Small intestine (tissue), 16 donors: ENCODE measurements around the gene MRPL20. TPM values are rescaled to one million over a fixed set of nuclear protein-coding genes. Genes with fewer than 3 reads are reported as not detected.
"Not testable (repeated sequence)": the region's sequence is repeated elsewhere in the genome, so short reads cannot be mapped to it uniquely, and the experiment has no call there.

Source experiments
- DNase-seq, 2 donors: peaks; one replicate each; pipeline versions ENCODE4 v3.0.0 to v3.0.0-alpha.2; 2013
- FAIRE-seq: peaks from 2 replicates; lab custom pipeline; 2012; peaks lifted over from hg19 to GRCh38; lab: Jason Lieb, UNC
- H3K27ac ChIP-seq, 3 donors: one replicate each; pipeline ENCODE4 v1.5.1; 2013; ENCODE audit warnings: low read length in 2 of 3, mild to moderate bottlenecking in 2 of 3, control low read depth in 1 of 3, inconsistent platforms in 1 of 3, low read depth in 1 of 3, moderate library complexity in 1 of 3
- H3K27me3 ChIP-seq, 3 donors: one replicate each; pipeline ENCODE4 v1.6.1; 2013; ENCODE audit warnings: low read length in 3 of 3, inconsistent platforms in 1 of 3; ENCODE audit not compliant: control insufficient read depth in 3 of 3, insufficient read depth in 3 of 3
- H3K36me3 ChIP-seq, 3 donors: one replicate each; pipeline ENCODE4 v1.6.1; 2013; ENCODE audit warnings: low read length in 3 of 3, inconsistent platforms in 1 of 3, low read depth in 1 of 3, mild to moderate bottlenecking in 1 of 3, moderate library complexity in 1 of 3; ENCODE audit not compliant: control insufficient read depth in 3 of 3, insufficient read depth in 2 of 3
- H3K4me1 ChIP-seq, 3 donors: one replicate each; pipeline ENCODE4 v1.6.1; 2013; ENCODE audit warnings: low read length in 2 of 3, inconsistent platforms in 1 of 3, low read depth in 1 of 3, mild to moderate bottlenecking in 1 of 3, moderate library complexity in 1 of 3; ENCODE audit not compliant: control insufficient read depth in 3 of 3, insufficient read depth in 2 of 3
- H3K4me3 ChIP-seq, 3 donors: one replicate each; pipeline ENCODE4 v1.5.1; 2013; ENCODE audit warnings: low read length in 3 of 3, control low read depth in 1 of 3, inconsistent platforms in 1 of 3, low read depth in 1 of 3, mild to moderate bottlenecking in 1 of 3, moderate library complexity in 1 of 3
- H3K9me3 ChIP-seq, 2 donors: one replicate each; pipeline ENCODE4 v1.6.1; 2013; ENCODE audit warnings: low read depth in 1 of 2, low read length in 1 of 2; ENCODE audit not compliant: control insufficient read depth in 2 of 2, insufficient read depth in 1 of 2
- WGBS, 3 donors: extraction: QIAGEN DNeasy Blood & Tissue Kit; methylation state at CpG; one replicate each; pipeline ENCODE4 v1.1.7; 2013; 5-methylcytosine and 5-hydroxymethylcytosine counted together
- long read RNA-seq, 10 donors: transcript quantifications; one replicate each; lab custom pipeline, GENCODE V29; 2026
- polyA plus RNA-seq, 4 donors: library from polyadenylated mRNA; stranded (reverse) in 3 of 4; unstranded in 1 of 4; fragments of 200-250 nt in 3 of 4; fragments of 120-200 nt in 1 of 4; gene quantifications; one replicate each; pipeline versions ENCODE4 v1.2.1 to v1.2.3, GENCODE V29; 2013
- donor health status: healthy with polysubstance abuse.
- donor health status: control.
- donor health status: control.
- donor health status: Bipolar disorder and iron deficiency.
- donor health status: healthy.

MRPL20 gene
- polyA plus RNA-seq = 100 to 1,000 TPM; 135 to 221 (median 167) TPM
- long read RNA-seq, donor 1 = 0 reads
- long read RNA-seq, donor 2, transcript MRPL20-201 (4 exons, 721 nt) = major isoform, 29 of 29 reads
- long read RNA-seq, donor 2, partial matches to known transcripts = 0 of 29 reads
- long read RNA-seq, donor 2, other reads (novel, unspliced or antisense) = 0 of 29 reads
- long read RNA-seq, donor 3, transcript MRPL20-201 (4 exons, 721 nt) = major isoform, 47 of 54 reads
- long read RNA-seq, donor 3, partial matches to known transcripts = 5 of 54 reads
- long read RNA-seq, donor 3, other reads (novel, unspliced or antisense) = 0 of 54 reads
- long read RNA-seq, donor 4, partial matches to known transcripts = 0 of 3 reads
- long read RNA-seq, donor 4, other reads (novel, unspliced or antisense) = 0 of 3 reads
- long read RNA-seq, donor 5, transcript MRPL20-201 (4 exons, 721 nt) = major isoform, 23 of 24 reads
- long read RNA-seq, donor 5, partial matches to known transcripts = 0 of 24 reads
- long read RNA-seq, donor 5, other reads (novel, unspliced or antisense) = 0 of 24 reads
- long read RNA-seq, donor 6, transcript MRPL20-201 (4 exons, 721 nt) = major isoform, 51 of 59 reads
- long read RNA-seq, donor 6, partial matches to known transcripts = 7 of 59 reads
- long read RNA-seq, donor 6, other reads (novel, unspliced or antisense) = 0 of 59 reads
- long read RNA-seq, donor 7 = 0 reads
- long read RNA-seq, donor 8, transcript MRPL20-201 (4 exons, 721 nt) = major isoform, 6 of 7 reads
- long read RNA-seq, donor 8, partial matches to known transcripts = 0 of 7 reads
- long read RNA-seq, donor 8, other reads (novel, unspliced or antisense) = 0 of 7 reads
- long read RNA-seq, donor 9, transcript MRPL20-201 (4 exons, 721 nt) = major isoform, 13 of 13 reads
- long read RNA-seq, donor 9, partial matches to known transcripts = 0 of 13 reads
- long read RNA-seq, donor 9, other reads (novel, unspliced or antisense) = 0 of 13 reads
- long read RNA-seq, donor 10, transcript MRPL20-201 (4 exons, 721 nt) = major isoform, 82 of 102 reads
- long read RNA-seq, donor 10, partial matches to known transcripts = 17 of 102 reads
- long read RNA-seq, donor 10, other reads (novel, unspliced or antisense) = 0 of 102 reads

DNA sequence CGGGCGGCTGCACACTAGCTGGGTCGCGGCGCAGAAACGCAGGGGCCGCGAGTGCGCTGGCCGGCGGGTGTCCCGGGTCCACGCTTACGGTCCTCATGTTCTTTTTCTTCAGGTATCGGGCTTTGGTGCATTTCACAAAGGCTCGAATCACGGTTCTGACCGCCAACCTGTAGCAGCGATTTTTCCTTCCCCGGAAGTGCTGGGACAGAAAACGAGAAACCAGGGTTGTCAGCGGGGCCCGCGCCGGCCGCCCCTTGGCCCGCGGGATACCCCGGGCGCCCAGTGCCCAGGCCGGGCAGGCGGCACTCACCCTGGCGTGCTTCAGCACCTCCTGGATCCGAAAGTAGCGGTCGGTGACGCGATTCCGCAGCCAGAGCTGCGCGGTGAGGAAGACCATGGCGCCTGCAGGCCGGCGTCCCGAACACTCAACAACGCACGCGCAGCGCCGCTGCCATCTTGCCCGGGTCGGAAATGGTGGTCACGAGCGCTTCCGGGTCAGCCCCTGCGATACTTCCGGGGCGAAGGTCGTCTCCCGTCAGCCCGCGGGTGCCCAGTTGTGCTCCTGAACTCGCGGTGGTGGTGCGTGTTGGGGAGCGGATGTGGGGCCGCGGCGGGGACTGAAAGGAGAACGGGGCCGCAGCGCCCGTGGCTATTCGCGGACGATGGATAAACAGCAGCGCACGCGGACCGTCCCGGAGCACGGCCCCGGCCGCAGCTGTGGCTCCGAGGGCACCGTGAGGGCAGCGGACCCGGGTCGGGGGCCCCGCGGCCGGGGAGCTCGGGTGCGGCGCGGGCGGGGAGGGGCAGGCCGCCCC, at the start of gene MRPL20:
Gene MRPL20, minus strand, starts transcription at position 473 of the 815 bp plus-strand sequence. Its CDS starts 76 bp downstream, at position 397.
- Histone ChIP-seq H3K36me3 (peaks cover 3 to 57% (median 3%) of the 10 kb centered on the region in 3 donors), H3K4me1 (peaks cover 5 to 18% (median 6%) of the 10 kb centered on the region in 3 donors)
- WGBS, 3 donors = 0% methylated on average over 88 to 98 of the region's 98 CpGs

DNA sequence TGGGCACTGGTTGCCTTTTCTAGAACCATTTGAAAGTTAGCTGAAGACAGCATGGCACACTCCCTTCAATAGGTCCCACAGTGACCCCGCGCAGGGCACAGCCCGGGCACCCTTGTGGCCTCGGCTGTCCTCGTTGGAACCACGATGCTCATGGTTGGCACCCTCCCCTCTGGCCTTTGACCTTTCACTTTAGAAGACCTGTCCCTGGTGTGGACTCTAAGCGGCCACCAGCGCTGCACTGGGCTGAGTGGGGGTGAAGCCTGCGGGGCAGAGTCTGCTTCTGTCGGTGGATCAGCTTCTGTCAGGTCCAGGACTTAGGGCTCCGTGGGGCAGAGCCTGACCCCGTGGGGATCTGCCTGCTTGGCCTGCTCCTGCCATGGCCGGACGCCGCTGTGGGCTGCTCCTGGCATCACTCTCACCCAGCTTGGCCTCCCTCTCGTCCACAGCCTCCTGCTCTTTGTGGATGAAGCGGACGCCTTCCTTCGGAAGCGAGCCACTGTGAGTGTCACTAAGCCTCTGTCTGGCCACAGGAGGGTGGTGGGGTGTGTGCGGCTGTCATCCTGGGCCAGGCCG, 49.7 kb upstream of the MRPL20 start:
- FAIRE-seq, H3K4me1 ChIP-seq, H3K36me3 ChIP-seq, DNase-seq, H3K9me3 ChIP-seq, H3K27me3 ChIP-seq, H3K27ac ChIP-seq, H3K4me3 ChIP-seq: not testable (repeated sequence)
- WGBS, 3 donors = 75 to 83% (median 76%) methylated on average over 16 to 18 of the region's 22 CpGs

More for the DNA sequence above, at the start of gene MRPL20:
- H3K4me3 ChIP-seq = peak within 1 kb of the TSS; percentile 88 to 98 (median 92)
- no peak for FAIRE-seq
- peak within 1 kb of the TSS; percentile 76 to 90 (median 79) for H3K27ac ChIP-seq
- peaks cover 0 to 1% of the 10 kb centered on the region in 2 donors for H3K9me3 ChIP-seq
- DNase-seq = peak; percentile 95 to 97
- no peaks in the 10 kb centered on the region for H3K27me3 ChIP-seq

DNA sequence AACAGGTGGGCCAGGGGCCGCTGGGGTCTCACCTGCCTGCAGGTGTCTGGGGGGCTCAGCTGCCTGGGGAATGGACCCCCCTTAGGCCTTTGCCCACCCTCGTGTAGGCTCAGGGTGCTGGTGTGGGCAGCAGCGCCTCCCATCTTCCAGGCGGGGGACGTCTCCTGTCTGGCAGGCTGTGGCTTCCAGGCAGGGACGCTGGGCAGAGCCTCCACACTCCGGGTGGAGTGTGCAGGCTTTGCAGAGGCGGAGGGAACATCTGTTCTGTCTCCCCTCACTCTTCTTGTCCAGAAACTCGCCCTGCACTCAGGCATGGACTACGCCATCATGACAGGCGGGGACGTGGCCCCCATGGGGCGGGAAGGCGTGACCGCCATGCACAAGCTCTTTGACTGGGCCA, 48.8 kb upstream of the MRPL20 start:
- H3K36me3 ChIP-seq, H3K27me3 ChIP-seq, DNase-seq, H3K27ac ChIP-seq, H3K9me3 ChIP-seq, FAIRE-seq, H3K4me3 ChIP-seq, H3K4me1 ChIP-seq: not testable (repeated sequence)
- WGBS, 3 donors = 70 to 73% methylated on average over 3 to 4 of the region's 15 CpGs; no CpG with 5 or more reads in 1 of the 3 donors

DNA sequence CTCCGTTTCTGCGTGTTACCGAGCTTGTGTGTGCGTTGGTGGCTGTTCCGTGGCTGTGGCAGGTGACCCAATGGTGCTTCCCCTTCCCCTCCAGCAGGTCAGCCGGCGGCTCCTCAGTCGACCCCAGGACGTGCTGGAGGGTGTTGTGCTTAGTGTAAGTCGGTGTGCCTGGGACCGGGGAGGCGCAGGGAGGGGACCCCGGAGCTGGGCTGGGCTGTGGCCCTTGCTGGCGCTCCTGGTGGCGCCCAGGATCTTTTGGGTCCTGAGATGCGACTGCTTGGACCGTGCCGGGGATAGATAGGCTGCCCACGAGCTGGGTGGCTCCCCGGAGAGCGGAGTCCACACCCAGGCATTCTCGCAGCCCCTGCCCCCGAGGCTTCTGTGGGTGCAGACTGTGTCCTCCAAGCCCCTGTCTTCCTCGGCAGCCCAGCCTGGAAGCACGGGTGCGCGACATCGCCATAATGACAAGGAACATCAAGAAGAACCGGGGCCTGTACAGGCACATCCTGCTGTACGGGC, 48.3 kb upstream of the MRPL20 start:
- 77 to 89% (median 84%) methylated on average over 22 to 30 of the region's 30 CpGs for WGBS, 3 donors
- Histone ChIP-seq H3K4me3 (no peak overlapping the region), H3K27ac (no peak overlapping the region), H3K36me3 (no peaks in the 10 kb centered on the region), H3K9me3 (peaks cover 0 to 2% of the 10 kb centered on the region in 2 donors), H3K4me1 (no peaks in the 10 kb centered on the region), H3K27me3 (no peaks in the 10 kb centered on the region)
- FAIRE-seq = no peak
- DNase-seq = no peak

DNA sequence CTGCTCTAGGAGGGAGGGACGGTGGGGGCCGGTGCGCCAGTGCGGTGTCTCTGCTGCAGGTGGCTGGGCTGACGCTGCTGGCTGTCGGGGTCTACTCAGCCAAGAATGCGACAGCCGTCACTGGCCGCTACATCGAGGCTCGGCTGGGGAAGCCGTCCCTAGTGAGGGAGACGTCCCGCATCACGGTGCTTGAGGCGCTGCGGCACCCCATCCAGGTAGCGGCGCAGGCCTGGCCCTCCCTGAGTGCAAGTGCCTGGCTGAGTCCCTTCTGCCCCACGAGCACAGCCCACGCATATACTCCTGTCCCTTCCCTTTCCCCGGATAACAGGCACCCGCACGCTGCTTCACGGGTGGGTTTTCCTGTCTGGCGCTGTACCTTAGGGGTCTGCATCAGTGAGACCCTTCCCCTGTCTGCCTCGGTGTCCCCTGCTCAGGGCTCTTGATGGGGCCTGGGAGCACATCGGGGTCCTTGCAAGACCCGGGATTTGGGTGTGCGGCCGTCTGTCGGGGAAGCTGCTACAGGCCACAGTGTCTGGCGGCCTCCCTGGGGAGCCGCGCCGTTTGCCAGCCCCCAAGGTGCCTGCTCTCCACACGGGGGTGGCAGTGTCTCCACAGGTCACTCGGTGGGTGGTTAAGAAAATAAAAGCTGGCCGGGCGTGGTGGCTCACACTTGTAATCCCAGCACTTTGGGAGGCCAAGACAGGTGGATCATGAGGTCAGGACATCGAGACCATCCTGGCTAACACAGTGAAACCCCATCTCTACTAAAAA, 47.4 kb upstream of the MRPL20 start:
- not testable (repeated sequence) for FAIRE-seq, H3K4me1 ChIP-seq, H3K4me3 ChIP-seq, H3K36me3 ChIP-seq, H3K27ac ChIP-seq, DNase-seq, H3K9me3 ChIP-seq, H3K27me3 ChIP-seq
- 74 to 86% (median 80%) methylated on average over 26 to 37 of the region's 41 CpGs for WGBS, 3 donors

DNA sequence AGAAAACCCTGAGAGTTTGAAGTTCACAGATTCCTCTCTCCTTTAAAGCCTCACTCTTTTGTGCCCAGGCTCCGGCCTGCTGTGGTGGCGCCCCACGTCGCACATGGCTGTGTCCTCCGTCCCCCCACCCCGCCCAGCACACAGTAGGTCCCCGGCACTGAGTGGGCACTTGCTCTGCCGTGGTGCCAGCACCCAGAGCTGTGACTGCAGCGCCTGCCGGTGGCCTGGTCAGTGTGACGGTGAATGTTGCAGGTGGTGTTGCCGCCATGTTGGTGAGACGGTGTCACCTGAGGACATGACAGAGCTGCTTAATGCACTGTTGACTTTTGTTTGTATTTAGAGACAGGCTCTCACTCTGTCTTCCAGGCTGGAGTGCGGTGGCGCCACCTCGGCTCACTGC, 45.8 kb upstream of the MRPL20 start:
- H3K4me3 ChIP-seq = no peak overlapping the region
- H3K36me3 ChIP-seq = no peaks in the 10 kb centered on the region
- peaks cover 0 to 2% (median 0%) of the 10 kb centered on the region in 3 donors for H3K27me3 ChIP-seq
- no peaks in the 10 kb centered on the region for H3K4me1 ChIP-seq
- H3K27ac ChIP-seq = no peak overlapping the region
- 92 to 94% (median 93%) methylated on average over 16 of the region's 16 CpGs for WGBS, 3 donors
- peaks cover 0 to 2% of the 10 kb centered on the region in 2 donors for H3K9me3 ChIP-seq
- FAIRE-seq (no peak), DNase-seq (no peak)

DNA sequence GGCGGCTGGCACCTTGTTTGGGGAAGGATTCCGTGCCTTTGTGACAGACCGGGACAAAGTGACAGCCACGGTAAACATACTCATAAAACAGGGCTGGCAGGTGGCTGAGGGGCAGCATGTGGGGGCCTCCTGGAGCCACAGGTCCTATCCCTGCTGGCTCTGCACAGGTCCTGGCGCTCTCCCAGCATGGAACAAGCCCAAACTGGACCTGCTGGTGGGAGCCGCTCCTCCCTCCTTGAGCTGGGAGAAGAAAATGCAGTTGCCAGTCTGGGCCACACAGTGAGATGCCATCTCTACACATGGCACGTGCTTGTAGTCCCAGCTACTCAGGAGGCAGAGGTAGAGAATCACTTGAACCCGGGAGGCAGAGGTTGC, 45.3 kb upstream of the MRPL20 start:
- DNase-seq, H3K27ac ChIP-seq, FAIRE-seq: not testable (repeated sequence)

More for the DNA sequence above, 45.3 kb upstream of the MRPL20 start:
- H3K9me3 ChIP-seq, H3K4me3 ChIP-seq, H3K27me3 ChIP-seq, H3K36me3 ChIP-seq, H3K4me1 ChIP-seq: not testable (repeated sequence)
- WGBS, 3 donors = 67 to 78% (median 78%) methylated on average over 8 of the region's 8 CpGs
